Measurements from ENCODE around the gene LRRC8E.

DNA sequence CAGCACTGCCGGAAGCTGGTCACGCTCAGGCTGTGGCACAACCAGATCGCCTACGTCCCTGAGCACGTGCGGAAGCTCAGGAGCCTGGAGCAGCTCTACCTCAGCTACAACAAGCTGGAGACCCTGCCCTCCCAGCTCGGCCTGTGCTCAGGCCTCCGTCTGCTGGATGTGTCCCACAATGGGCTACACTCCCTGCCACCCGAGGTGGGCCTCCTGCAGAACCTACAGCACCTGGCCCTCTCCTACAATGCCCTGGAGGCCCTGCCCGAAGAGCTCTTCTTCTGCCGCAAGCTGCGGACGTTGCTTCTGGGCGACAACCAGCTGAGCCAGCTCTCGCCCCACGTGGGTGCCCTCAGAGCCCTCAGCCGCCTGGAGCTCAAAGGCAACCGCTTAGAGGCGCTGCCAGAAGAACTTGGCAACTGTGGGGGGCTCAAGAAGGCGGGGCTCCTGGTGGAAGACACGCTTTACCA lies 12.1 kb downstream of the LRRC8E start:
- TF ChIP-seq CTCF (IDR thresholded peaks at IDR 0.05) (no peak), POLR2A (IDR thresholded peaks at IDR 0.05) (no peak)
